RPMI8226 (cell line): Measurements from ENCODE around the gene TRIM49B.
"Not testable (repeated sequence)": the region's sequence is repeated elsewhere in the genome, so short reads cannot be mapped to it uniquely, and the experiment has no call there.

Experiments used
- DNase-seq: peaks from one replicate; pipeline ENCODE4 v3.0.0-alpha.2; 2015

The TRIM49B gene

GRCh38 chr11:49028523-49028922 is at the start of gene TRIM49B:
TRIM49B (plus strand) TSS chr11:49028823; CDS start chr11:49031600, 2,777 bp downstream.
- not testable (repeated sequence) for DNase-seq

GRCh38 chr11:48983785-48984184 is 44.8 kb upstream of the TRIM49B start, which contains the start of gene TRIM51G:
TRIM51G (minus strand) TSS chr11:48983885; CDS start chr11:48981695, 2,190 bp downstream.
- DNase-seq, result not testable (repeated sequence)

- peak; percentile 2 for DNase-seq
Observed at GRCh38 chr11:49048229-49048628, 19.6 kb downstream of the TRIM49B start.

GRCh38 chr11:49049821-49050220 is 21.2 kb downstream of the TRIM49B start:
- DNase-seq, result not testable (repeated sequence)

- not testable (repeated sequence) for DNase-seq
Observed at GRCh38 chr11:49059012-49059411, 30.4 kb downstream of the TRIM49B start, which contains the start of gene TRIM64C. TRIM64C (minus strand) TSS chr11:49059112; CDS start chr11:49059112, 0 bp downstream.

- not testable (repeated sequence) for DNase-seq
Observed at GRCh38 chr11:49069897-49070296, 41.3 kb downstream of the TRIM49B start.
